CD4-positive, alpha-beta memory T cell (primary cell): ENCODE measurements around the gene CYTH3. TPM values are rescaled to one million over a fixed set of nuclear protein-coding genes. Genes with fewer than 3 reads are reported as not detected.
A peak's percentile ranks its signal among the peaks of the same experiment; 100 is the strongest.
"Not testable (repeated sequence)": the region's sequence is repeated elsewhere in the genome, so short reads cannot be mapped to it uniquely, and the experiment has no call there.

Experiments used
- CTCF ChIA-PET: fragments of 350-600 bp; sonication (Branson Sonifier 250); formaldehyde crosslinking; loops from one replicate; lab custom pipeline; 2021; ENCODE audit warnings: inconsistent platforms; ENCODE audit not compliant: partially characterized antibody; lab: Charles Lee
- POLR2A ChIA-PET: fragments of 350-600 bp; sonication (Branson Sonifier 250); formaldehyde crosslinking; loops from one replicate; lab custom pipeline; 2021; ENCODE audit not compliant: partially characterized antibody; lab: Charles Lee
- DNase-seq, 5 donors: peaks; one replicate each; pipeline versions ENCODE4 v3.0.0 to v3.0.0-alpha.2; 2020 to 2022; ENCODE audit warnings: mixed read lengths in 1 of 5
- H3K27ac ChIP-seq: one replicate; pipeline ENCODE4 v1.7.0; 2013; ENCODE audit warnings: low read depth, low read length
- H3K27me3 ChIP-seq: 2 replicates; pipeline ENCODE4 v1.7.0; 2013; ENCODE audit warnings: mild to moderate bottlenecking, low read length, moderate library complexity; ENCODE audit not compliant: insufficient read depth
- H3K36me3 ChIP-seq: 2 replicates; pipeline ENCODE4 v1.7.0; 2013; ENCODE audit warnings: mild to moderate bottlenecking, low read length, moderate library complexity; ENCODE audit not compliant: insufficient read depth
- H3K4me1 ChIP-seq: 2 replicates; pipeline ENCODE4 v1.7.0; 2013; ENCODE audit warnings: mild to moderate bottlenecking, low read length, moderate library complexity; ENCODE audit not compliant: insufficient read depth
- H3K4me3 ChIP-seq, 2 donors: one replicate each; pipeline ENCODE4 v1.7.0; 2013; ENCODE audit warnings: low read length in 2 of 2, mild to moderate bottlenecking in 1 of 2
- H3K9me3 ChIP-seq, 2 donors: one replicate each; pipeline ENCODE4 v1.7.0; 2013; ENCODE audit warnings: low read length in 2 of 2, control low read depth in 1 of 2; ENCODE audit not compliant: control insufficient read depth in 1 of 2
- H3K27ac Mint-ChIP-seq, 7 donors: one replicate each; pipeline ENCODE4 v1.8.0; 2020 to 2021; ENCODE audit warnings: mixed read lengths in 7 of 7, mild to moderate bottlenecking in 6 of 7, inconsistent platforms in 3 of 7, moderate library complexity in 3 of 7
- H3K27me3 Mint-ChIP-seq, 2 donors: one replicate each; pipeline ENCODE4 v1.8.0; 2020 to 2021; ENCODE audit warnings: mixed read lengths in 2 of 2
- H3K36me3 Mint-ChIP-seq, 2 donors: one replicate each; pipeline ENCODE4 v1.8.0; 2020 to 2021; ENCODE audit warnings: mixed read lengths in 2 of 2, inconsistent platforms in 1 of 2, mild to moderate bottlenecking in 1 of 2
- H3K4me1 Mint-ChIP-seq, 4 donors: one replicate each; pipeline ENCODE4 v1.8.0; 2020 to 2021; ENCODE audit warnings: mixed read lengths in 4 of 4, mild to moderate bottlenecking in 1 of 4
- H3K4me3 Mint-ChIP-seq, 8 donors: one replicate each; pipeline ENCODE4 v1.8.0; 2020 to 2021; ENCODE audit warnings: mixed read lengths in 8 of 8, mild to moderate bottlenecking in 7 of 8, moderate library complexity in 6 of 8, inconsistent platforms in 3 of 8
- H3K9me3 Mint-ChIP-seq, 8 donors: one replicate each; pipeline ENCODE4 v1.8.0; 2020 to 2021; ENCODE audit warnings: mixed read lengths in 8 of 8, mild to moderate bottlenecking in 5 of 8, inconsistent platforms in 3 of 8, moderate library complexity in 1 of 8
- intact Hi-C: fragments of 100-400 bp; cut with micrococcal nuclease; formaldehyde crosslinking; loops from one replicate; pipeline ENCODE4 v1.15.1; 2023
- polyA plus RNA-seq, 2 donors: library from polyadenylated mRNA; unstranded; fragments of 300-500 nt; fragmentation: Illumina TruSeq; gene quantifications; one replicate each; pipeline ENCODE4 v1.2.3, GENCODE V29; 2021
- total RNA-seq, 2 experiments: library from RNA; stranded (reverse); gene quantifications; one replicate each; pipeline ENCODE4 v1.2.3, GENCODE V29; 2021

Gene CYTH3
- total and polyA plus RNA-seq, 4 experiments from 2014 or later: 4.0 to 9.1 (median 7.2) TPM

DNA sequence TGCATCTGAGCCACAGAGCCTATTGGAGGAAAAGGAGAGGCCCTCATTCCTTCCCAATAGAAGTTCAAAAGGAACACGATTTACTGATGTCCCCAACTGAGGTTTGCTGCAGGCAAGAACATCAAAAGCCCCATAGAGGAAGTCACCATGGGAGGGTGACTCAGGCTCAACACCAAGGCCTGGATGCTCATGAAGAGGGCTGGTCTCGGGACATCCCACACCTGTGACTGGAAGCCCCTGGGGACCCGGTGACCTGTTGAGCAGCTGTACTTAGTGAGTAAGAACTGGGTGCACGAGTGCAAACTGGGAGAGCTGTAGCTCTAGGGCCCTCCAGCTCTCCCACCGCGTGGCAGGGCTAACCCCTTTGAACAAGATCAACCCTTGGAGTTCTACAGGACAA is 38.0 kb downstream of the CYTH3 start:
- CTCF ChIA-PET: interaction anchor here (0.6 kb wide), 1 partner anchor 87 kb away, joined by 3 read pairs; no protein-coding TSS in a partner anchor
- Histone ChIP-seq H3K36me3 (no peaks in the 10 kb centered on the region), H3K27ac (no peak overlapping the region), H3K4me1 (peaks cover 28% of the 10 kb centered on the region), H3K27me3 (no peaks in the 10 kb centered on the region), H3K9me3 (no peaks in the 10 kb centered on the region), H3K4me3 (no peak overlapping the region)
- POLR2A ChIA-PET: no interaction called here
- peaks cover 15 to 50% (median 35%) of the 10 kb centered on the region in 4 donors for H3K4me1 Mint-ChIP-seq
- no peaks in the 10 kb centered on the region for H3K36me3 Mint-ChIP-seq
- no peaks in the 10 kb centered on the region for H3K9me3 Mint-ChIP-seq
- no peak for DNase-seq
- H3K27ac Mint-ChIP-seq: peak overlapping the region in 3 of 7 donors; percentile 6 to 76 (median 52)
- intact Hi-C loops: no loop called here
- peaks cover 0 to 4% of the 10 kb centered on the region in 2 donors for H3K27me3 Mint-ChIP-seq
- peak overlapping the region in 2 of 8 donors; percentile 33 to 41 for H3K4me3 Mint-ChIP-seq

DNA sequence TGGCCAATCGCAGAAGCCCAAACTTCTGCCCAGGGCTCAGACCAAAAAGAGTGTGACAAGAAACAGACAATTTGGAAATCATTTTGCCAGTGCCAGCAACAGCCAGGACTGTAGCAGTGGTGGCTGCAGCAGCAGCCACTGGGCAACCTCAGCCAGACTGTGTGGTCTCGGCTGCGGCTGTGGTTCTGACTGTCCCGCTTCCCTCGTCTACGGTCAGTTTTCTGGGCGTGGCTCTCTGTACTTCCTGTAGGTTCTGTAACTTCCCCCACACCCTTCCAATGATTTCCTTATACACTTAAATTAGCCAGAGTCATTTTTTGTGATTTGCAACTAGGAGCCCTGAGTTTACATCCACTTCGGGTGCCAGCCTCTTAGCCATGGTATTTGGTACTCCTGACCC is 39.9 kb downstream of the CYTH3 start:
- peaks cover 22 to 62% (median 43%) of the 10 kb centered on the region in 4 donors for H3K4me1 Mint-ChIP-seq

DNA sequence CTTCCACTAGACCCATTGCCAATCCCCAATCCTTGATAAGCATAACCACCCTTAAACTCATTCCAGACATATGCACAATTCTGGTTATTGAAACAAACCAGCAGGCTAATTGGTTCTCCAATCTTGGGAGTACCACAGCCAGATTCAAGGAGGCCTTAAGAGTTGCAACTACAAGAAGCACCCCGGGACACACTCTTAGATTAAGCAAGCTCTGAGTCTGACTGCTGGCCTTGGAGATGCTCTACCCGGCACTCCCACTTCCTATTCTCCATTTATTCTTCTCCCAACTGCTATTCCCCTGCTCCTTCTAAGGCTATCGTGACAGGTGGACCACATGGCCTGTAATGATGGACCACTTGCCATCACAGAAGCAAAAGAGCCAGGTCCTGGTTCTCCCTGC is 40.3 kb downstream of the CYTH3 start:
- DNase-seq: no peak
- Histone ChIP-seq H3K9me3 (no peaks in the 10 kb centered on the region), H3K4me3 (no peak overlapping the region), H3K36me3 (no peaks in the 10 kb centered on the region), H3K27me3 (no peaks in the 10 kb centered on the region), H3K27ac (no peak overlapping the region), H3K4me1 (peaks cover 28% of the 10 kb centered on the region)
- Mint-ChIP-seq H3K4me1 (peaks cover 22 to 62% (median 43%) of the 10 kb centered on the region in 4 donors), H3K9me3 (no peaks in the 10 kb centered on the region), H3K27ac (no peak overlapping the region), H3K27me3 (peaks cover 0 to 4% of the 10 kb centered on the region in 2 donors), H3K4me3 (peak overlapping the region in 3 of 8 donors; percentile 6 to 47 (median 18)), H3K36me3 (no peaks in the 10 kb centered on the region)
- ChIA-PET POLR2A (no interaction called here), CTCF (interaction anchor here (1.2 kb wide), 1 partner anchor 16 kb away, joined by 3 read pairs; no protein-coding TSS in a partner anchor)
- intact Hi-C loops: no loop called here

More for the DNA sequence above, 39.9 kb downstream of the CYTH3 start:
- Histone ChIP-seq H3K4me1 (peaks cover 28% of the 10 kb centered on the region), H3K4me3 (no peak overlapping the region), H3K27me3 (no peaks in the 10 kb centered on the region), H3K9me3 (no peaks in the 10 kb centered on the region), H3K36me3 (no peaks in the 10 kb centered on the region), H3K27ac (no peak overlapping the region)
- POLR2A ChIA-PET: no interaction called here
- peaks cover 0 to 4% of the 10 kb centered on the region in 2 donors for H3K27me3 Mint-ChIP-seq
- intact Hi-C loops: no loop called here
- no peak for DNase-seq
- CTCF ChIA-PET: no interaction called here
- H3K36me3 Mint-ChIP-seq: no peaks in the 10 kb centered on the region
- no peaks in the 10 kb centered on the region for H3K9me3 Mint-ChIP-seq
- peak overlapping the region in 4 of 7 donors; percentile 25 to 65 (median 52) for H3K27ac Mint-ChIP-seq
- peak overlapping the region in 7 of 8 donors; percentile 14 to 80 (median 47) for H3K4me3 Mint-ChIP-seq

DNA sequence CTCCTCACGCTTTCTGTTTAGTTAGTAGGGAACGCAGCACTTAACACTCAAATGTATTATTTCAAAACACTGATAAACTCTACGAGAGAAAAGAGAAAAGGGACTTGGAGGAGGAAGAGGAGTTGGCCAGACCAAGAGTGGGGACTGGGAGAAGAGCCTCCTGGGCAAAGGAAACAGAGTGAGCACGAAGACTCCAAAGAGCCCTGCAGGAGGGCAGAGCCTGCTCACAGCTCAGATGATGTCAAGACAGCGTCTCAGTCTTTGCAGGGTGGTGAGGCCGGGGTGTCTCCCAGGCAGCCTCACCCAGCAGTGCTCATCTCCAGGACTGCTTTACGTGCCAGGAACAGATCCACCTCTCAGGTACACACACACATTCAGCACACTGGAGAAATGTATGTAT is 41.2 kb downstream of the CYTH3 start:
- H3K4me3 ChIP-seq: no peak overlapping the region
- intact Hi-C loops: no loop called here
- ChIA-PET POLR2A (interaction anchor here (1.0 kb wide), 1 partner anchor 40 kb away, joined by 3 read pairs; no protein-coding TSS in a partner anchor), CTCF (interaction anchor here (1.2 kb wide), 1 partner anchor 15 kb away, joined by 3 read pairs; no protein-coding TSS in a partner anchor)
- H3K27me3 ChIP-seq: no peaks in the 10 kb centered on the region
- peaks cover 22 to 62% (median 43%) of the 10 kb centered on the region in 4 donors for H3K4me1 Mint-ChIP-seq
- no peaks in the 10 kb centered on the region for H3K9me3 ChIP-seq
- peak overlapping the region in 3 of 7 donors; percentile 1 to 56 (median 43) for H3K27ac Mint-ChIP-seq
- peaks cover 0 to 4% of the 10 kb centered on the region in 2 donors for H3K27me3 Mint-ChIP-seq
- peaks cover 28% of the 10 kb centered on the region for H3K4me1 ChIP-seq
- H3K36me3 Mint-ChIP-seq: no peaks in the 10 kb centered on the region
- H3K4me3 Mint-ChIP-seq: peak overlapping the region in 1 of 8 donors; percentile 28
- no peaks in the 10 kb centered on the region for H3K36me3 ChIP-seq
- no peak for DNase-seq
- H3K9me3 Mint-ChIP-seq: no peaks in the 10 kb centered on the region
- no peak overlapping the region for H3K27ac ChIP-seq

DNA sequence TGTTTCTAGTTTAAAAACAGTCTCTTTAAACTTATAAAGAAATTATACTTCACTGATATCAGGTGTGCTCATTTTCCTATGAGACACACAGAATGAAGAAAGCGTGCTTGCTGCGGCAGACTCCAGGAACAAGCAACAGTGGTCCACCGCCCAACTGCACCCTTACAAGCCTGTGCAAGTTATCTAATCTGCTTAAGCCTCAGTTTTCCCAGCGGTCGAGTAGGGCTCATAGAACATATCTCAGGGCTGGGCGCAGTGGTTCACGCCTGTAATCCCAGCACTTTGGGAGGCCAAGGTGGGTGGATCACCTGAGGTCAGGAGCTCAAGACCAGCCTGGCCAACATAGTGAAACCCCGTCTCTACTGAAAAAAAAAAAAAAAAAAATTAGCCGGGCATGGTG is 43.1 kb downstream of the CYTH3 start:
- H3K27ac Mint-ChIP-seq, H3K36me3 ChIP-seq, DNase-seq, H3K27ac ChIP-seq, H3K9me3 Mint-ChIP-seq, H3K9me3 ChIP-seq, H3K36me3 Mint-ChIP-seq, H3K27me3 Mint-ChIP-seq, POLR2A ChIA-PET, H3K27me3 ChIP-seq, intact Hi-C loops, H3K4me3 ChIP-seq: not testable (repeated sequence)
- H3K4me1 ChIP-seq: peaks cover 24% of the 10 kb centered on the region
- Mint-ChIP-seq H3K4me3 (peak overlapping the region in 1 of 8 donors; percentile 14), H3K4me1 (peaks cover 22 to 48% (median 36%) of the 10 kb centered on the region in 4 donors)
- CTCF ChIA-PET: interaction anchor here (0.7 kb wide), 1 partner anchor 31 kb away, joined by 4 read pairs; no protein-coding TSS in a partner anchor

DNA sequence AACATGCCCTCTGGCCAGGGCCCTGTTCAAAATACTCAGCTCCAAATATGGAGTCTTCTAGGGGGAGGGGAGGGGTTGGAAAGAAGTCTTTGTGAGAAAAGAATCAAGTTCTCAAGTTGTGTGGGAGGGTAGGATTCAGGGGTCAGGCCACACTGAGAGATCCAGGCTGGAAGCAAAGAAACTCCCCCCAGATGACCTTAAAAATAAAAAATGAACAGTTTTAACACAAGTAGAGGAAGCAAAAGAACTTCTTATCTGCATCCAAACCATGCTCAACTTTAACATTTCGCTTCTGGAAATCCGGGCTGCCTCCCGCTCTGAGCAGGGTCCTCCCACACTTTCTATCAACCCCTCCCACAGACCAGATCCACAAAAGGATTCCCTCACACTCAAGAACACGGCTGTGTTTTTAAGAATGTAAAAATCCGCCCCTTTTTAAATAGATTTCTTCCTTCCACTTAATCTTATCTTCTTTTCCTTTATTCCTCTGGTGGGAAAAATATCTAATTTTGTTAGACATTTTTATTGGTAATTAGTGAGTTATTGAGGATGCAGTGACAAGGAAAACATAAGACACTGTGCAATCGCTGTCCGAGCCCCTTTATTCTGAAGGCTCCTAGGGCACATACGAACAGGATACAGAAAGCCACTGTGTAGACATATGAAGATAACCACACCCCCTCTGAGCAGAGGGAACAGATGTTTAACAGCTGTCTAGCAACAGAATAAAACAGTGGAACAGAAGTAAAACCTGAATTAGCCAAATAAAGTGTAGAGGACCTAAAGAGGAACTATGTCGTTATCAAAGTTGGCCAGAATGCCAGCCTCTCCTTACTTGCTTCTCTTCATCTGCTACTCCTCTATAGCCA is 43.8 kb downstream of the CYTH3 start:
- Mint-ChIP-seq H3K36me3 (no peaks in the 10 kb centered on the region), H3K4me1 (peaks cover 19 to 42% (median 30%) of the 10 kb centered on the region in 4 donors), H3K27me3 (peaks cover 0 to 4% of the 10 kb centered on the region in 2 donors), H3K9me3 (no peaks in the 10 kb centered on the region), H3K27ac (peak overlapping the region in 2 of 7 donors; percentile 21 to 57), H3K4me3 (peak overlapping the region in 2 of 8 donors; percentile 6 to 52)
- H3K36me3 ChIP-seq: no peaks in the 10 kb centered on the region
- intact Hi-C loops: no loop called here
- ChIA-PET POLR2A (no interaction called here), CTCF (no interaction called here)
- peaks cover 18% of the 10 kb centered on the region for H3K4me1 ChIP-seq
- H3K27ac ChIP-seq: no peak overlapping the region
- H3K27me3 ChIP-seq: no peaks in the 10 kb centered on the region
- no peak overlapping the region for H3K4me3 ChIP-seq
- no peaks in the 10 kb centered on the region for H3K9me3 ChIP-seq
- no peak for DNase-seq

DNA sequence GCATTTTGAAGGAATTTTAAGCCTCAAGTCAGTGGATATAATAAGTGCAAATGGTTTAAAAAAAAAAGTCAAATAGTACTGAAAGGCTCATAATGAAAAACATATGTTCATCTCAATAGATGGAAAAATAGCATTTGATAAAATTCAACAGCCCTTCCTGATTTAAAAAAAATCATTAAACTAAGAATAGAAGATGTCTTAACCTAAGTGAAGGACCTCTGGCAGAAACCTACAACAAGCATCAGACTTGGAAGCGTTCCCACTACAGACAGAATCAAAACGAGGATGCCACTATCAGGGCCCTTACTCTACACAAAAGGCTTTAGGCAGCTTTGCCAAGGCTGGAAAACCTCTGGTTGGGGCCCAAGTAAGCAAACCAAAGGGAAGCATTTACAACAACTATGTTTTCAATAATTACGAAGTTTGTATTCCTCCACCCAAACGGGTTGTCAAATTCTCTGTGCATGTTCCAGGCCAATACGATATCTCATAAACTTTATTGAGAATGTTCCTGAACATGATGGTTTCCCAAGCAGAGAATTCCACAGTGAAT is 45.1 kb downstream of the CYTH3 start:
- Histone ChIP-seq H3K9me3 (no peaks in the 10 kb centered on the region), H3K36me3 (no peaks in the 10 kb centered on the region), H3K4me3 (no peak overlapping the region), H3K27me3 (no peaks in the 10 kb centered on the region), H3K27ac (no peak overlapping the region), H3K4me1 (peaks cover 8% of the 10 kb centered on the region)
- no peaks in the 10 kb centered on the region for H3K36me3 Mint-ChIP-seq
- H3K27me3 Mint-ChIP-seq: peaks cover 0 to 4% of the 10 kb centered on the region in 2 donors
- DNase-seq: no peak
- no peak overlapping the region for H3K27ac Mint-ChIP-seq
- H3K4me3 Mint-ChIP-seq: no peak overlapping the region
- H3K4me1 Mint-ChIP-seq: peaks cover 13 to 32% (median 21%) of the 10 kb centered on the region in 4 donors
- ChIA-PET CTCF (no interaction called here), POLR2A (no interaction called here)
- H3K9me3 Mint-ChIP-seq: no peaks in the 10 kb centered on the region
- intact Hi-C loops: no loop called here
